Tibial nerve (tissue), 4 donors: ENCODE measurements around the gene CFAP65.

Experiments
- EP300 ChIP-seq, 2 donors: sonication (generic); formaldehyde crosslinking; IDR thresholded peaks; one replicate each; pipeline ENCODE4 v1.6.1; 2017; ENCODE audit warnings: antibody characterized with exemption in 2 of 2, mild to moderate bottlenecking in 1 of 2
- TF ChIP-seq, protein P1 (sequence below), 5 experiments: fragments of 200-600 bp in 3 of 5; fragments of 450-650 bp in 2 of 5; sonication (generic) in 3 of 5; IDR thresholded peaks; one replicate each; pipeline ENCODE4 v1.5.1; 2016 to 2019; ENCODE audit warnings: antibody characterized with exemption in 5 of 5, mild to moderate bottlenecking in 3 of 5, moderate library complexity in 2 of 5

DNA sequence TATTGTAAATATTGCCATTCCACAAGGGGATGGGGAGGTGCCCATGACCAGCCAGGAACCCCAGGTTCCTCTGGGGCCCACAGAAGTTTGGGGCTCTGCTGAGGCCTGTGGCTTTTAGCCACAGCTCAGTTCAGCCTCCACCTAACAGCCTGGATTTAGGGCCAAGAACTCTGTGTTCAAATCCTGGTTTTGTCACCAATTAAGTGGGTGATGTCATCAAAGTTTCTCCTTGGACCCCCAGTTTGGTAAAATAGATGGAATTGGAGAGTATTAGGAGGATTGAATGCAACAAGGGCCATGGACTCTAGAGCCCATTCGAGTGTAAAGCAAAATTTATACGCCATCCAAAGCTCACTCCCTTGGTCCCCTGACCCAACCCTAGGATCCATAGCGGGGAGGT, 53.2 kb downstream of the CFAP65 start:
- TF ChIP-seq, protein P1, sequence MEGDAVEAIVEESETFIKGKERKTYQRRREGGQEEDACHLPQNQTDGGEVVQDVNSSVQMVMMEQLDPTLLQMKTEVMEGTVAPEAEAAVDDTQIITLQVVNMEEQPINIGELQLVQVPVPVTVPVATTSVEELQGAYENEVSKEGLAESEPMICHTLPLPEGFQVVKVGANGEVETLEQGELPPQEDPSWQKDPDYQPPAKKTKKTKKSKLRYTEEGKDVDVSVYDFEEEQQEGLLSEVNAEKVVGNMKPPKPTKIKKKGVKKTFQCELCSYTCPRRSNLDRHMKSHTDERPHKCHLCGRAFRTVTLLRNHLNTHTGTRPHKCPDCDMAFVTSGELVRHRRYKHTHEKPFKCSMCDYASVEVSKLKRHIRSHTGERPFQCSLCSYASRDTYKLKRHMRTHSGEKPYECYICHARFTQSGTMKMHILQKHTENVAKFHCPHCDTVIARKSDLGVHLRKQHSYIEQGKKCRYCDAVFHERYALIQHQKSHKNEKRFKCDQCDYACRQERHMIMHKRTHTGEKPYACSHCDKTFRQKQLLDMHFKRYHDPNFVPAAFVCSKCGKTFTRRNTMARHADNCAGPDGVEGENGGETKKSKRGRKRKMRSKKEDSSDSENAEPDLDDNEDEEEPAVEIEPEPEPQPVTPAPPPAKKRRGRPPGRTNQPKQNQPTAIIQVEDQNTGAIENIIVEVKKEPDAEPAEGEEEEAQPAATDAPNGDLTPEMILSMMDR (IDR thresholded peaks at IDR 0.05), result no peak
- TF ChIP-seq EP300 (IDR thresholded peaks at IDR 0.05), result no peak
